ENCODE measurements around the gene COL11A2.
A peak's percentile ranks its signal among the peaks of the same experiment; 100 is the strongest.

The COL11A2 gene

GRCh38 chr6:33216117-33216649 is 23.9 kb upstream of the COL11A2 start (continued):
- TF ChIP-seq TSHZ2 (CRISPR knock-in tag; IDR thresholded peaks at IDR 0.05) (no peak), POU6F1 (CRISPR knock-in tag; IDR thresholded peaks at IDR 0.05; ENCODE audit: borderline replicate concordance, low read depth) (no peak), OSR1 (CRISPR knock-in tag; IDR thresholded peaks at IDR 0.05) (no peak), SNAI2 (CRISPR knock-in tag; IDR thresholded peaks at IDR 0.05) (no peak), ZFP30 (CRISPR knock-in tag; IDR thresholded peaks at IDR 0.05) (no peak), ZC3H10 (CRISPR knock-in tag; IDR thresholded peaks at IDR 0.05) (no peak), ZNF8 (CRISPR knock-in tag; IDR thresholded peaks at IDR 0.05) (no peak), GLIS3 (CRISPR knock-in tag; IDR thresholded peaks at IDR 0.05) (no peak)

- TF ChIP-seq TSHZ2 (CRISPR knock-in tag; IDR thresholded peaks at IDR 0.05) (no peak), ZNF565 (CRISPR knock-in tag; conservative IDR thresholded peaks at IDR 0.05; ENCODE audit: low read depth) (no peak), CSDC2 (CRISPR knock-in tag; IDR thresholded peaks at IDR 0.05) (no peak), SNAI2 (CRISPR knock-in tag; IDR thresholded peaks at IDR 0.05) (no peak), POU6F1 (CRISPR knock-in tag; IDR thresholded peaks at IDR 0.05; ENCODE audit: borderline replicate concordance, low read depth) (no peak), BACH2 (CRISPR knock-in tag; IDR thresholded peaks at IDR 0.05; ENCODE audit: borderline replicate concordance) (no peak), ESRRG (CRISPR knock-in tag; IDR thresholded peaks at IDR 0.05) (no peak), ZFP3 (CRISPR knock-in tag; IDR thresholded peaks at IDR 0.05) (no peak)
- TF ChIP-seq, protein P1, sequence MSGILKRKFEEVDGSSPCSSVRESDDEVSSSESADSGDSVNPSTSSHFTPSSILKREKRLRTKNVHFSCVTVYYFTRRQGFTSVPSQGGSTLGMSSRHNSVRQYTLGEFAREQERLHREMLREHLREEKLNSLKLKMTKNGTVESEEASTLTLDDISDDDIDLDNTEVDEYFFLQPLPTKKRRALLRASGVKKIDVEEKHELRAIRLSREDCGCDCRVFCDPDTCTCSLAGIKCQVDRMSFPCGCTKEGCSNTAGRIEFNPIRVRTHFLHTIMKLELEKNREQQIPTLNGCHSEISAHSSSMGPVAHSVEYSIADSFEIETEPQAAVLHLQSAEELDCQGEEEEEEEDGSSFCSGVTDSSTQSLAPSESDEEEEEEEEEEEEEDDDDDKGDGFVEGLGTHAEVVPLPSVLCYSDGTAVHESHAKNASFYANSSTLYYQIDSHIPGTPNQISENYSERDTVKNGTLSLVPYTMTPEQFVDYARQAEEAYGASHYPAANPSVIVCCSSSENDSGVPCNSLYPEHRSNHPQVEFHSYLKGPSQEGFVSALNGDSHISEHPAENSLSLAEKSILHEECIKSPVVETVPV (CRISPR knock-in tag; IDR thresholded peaks at IDR 0.05): no peak
- ATAC-seq: no peak; the same call in 2 of the 3 replicates
These were observed 23.2 kb upstream of the COL11A2 start for GRCh38 chr6:33215271-33216116.

DNA sequence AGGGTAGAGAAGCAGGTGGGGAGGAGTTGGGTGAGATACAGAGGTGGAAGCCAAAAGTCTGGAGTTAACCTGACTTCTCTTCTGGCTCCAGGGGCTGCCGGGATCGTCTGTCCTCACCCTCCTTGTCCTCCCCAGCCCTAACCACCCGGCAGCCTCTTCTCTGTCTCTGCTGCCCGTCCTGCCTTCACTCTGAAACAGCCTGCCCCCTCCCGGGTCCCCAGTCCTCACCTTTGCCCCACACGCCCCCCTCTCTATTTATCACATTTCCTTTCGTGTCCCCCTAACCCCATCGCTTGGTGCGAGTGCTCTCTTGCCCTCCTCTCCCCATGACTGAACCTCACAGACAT is 21.7 kb upstream of the COL11A2 start:
- TF ChIP-seq ZNF8 (CRISPR knock-in tag; IDR thresholded peaks at IDR 0.05): no peak
- no peak for TF ChIP-seq BACH2 (CRISPR knock-in tag; IDR thresholded peaks at IDR 0.05; ENCODE audit: borderline replicate concordance)
- TF ChIP-seq ZNF70 (CRISPR knock-in tag; IDR thresholded peaks at IDR 0.05): no peak
- TF ChIP-seq TOX (CRISPR knock-in tag; IDR thresholded peaks at IDR 0.05; ENCODE audit: borderline replicate concordance): no peak
- TF ChIP-seq, protein P1 (CRISPR knock-in tag; IDR thresholded peaks at IDR 0.05): no peak
- TF ChIP-seq GLIS3 (CRISPR knock-in tag; IDR thresholded peaks at IDR 0.05): no peak
- no peak for TF ChIP-seq PPARA (CRISPR knock-in tag; IDR thresholded peaks at IDR 0.05; ENCODE audit: borderline replicate concordance)
- no peak for TF ChIP-seq ZFP3 (CRISPR knock-in tag; IDR thresholded peaks at IDR 0.05)
- TF ChIP-seq SNAI2 (CRISPR knock-in tag; IDR thresholded peaks at IDR 0.05): no peak
- TF ChIP-seq ARNTL (CRISPR knock-in tag; IDR thresholded peaks at IDR 0.05; ENCODE audit: borderline replicate concordance, low read depth): no peak
- TF ChIP-seq POU6F1 (CRISPR knock-in tag; IDR thresholded peaks at IDR 0.05; ENCODE audit: borderline replicate concordance, low read depth): no peak
- ATAC-seq: peak; percentile 24

All from SK-N-SH treated with all-trans-retinoic acid at 6 μM for 48 hours (cell line).